Natural killer cell (primary cell): ENCODE data around the gene SCAMP4. TPM values are rescaled to one million over a fixed set of nuclear protein-coding genes. Genes with fewer than 3 reads are reported as not detected.
A peak's percentile ranks its signal among the peaks of the same experiment; 100 is the strongest.

ENCODE experiments used
- ATAC-seq, 3 donors: fragments of 150-1000 bp in 2 of 3; fragments of 200-7000 bp in 1 of 3; cut with Tn5 transposase; 1 replicate in 1 of 3; 2 replicates in 2 of 3; pipeline ENCODE4 v1.10.0; 2021; ENCODE audit warnings: mild to moderate bottlenecking in 2 of 3, moderate library complexity in 2 of 3
- DNase-seq, 2 donors: peaks; one replicate each; pipeline versions ENCODE4 v3.0.0 to v3.0.0-alpha.2; 2013 to 2021; ENCODE audit warnings: mixed read lengths in 1 of 2
- H3K27ac ChIP-seq: one replicate; pipeline ENCODE4 v1.5.1; 2013; ENCODE audit warnings: mild to moderate bottlenecking, low read length
- H3K27me3 ChIP-seq: one replicate; pipeline ENCODE4 v1.6.1; 2013; ENCODE audit warnings: low read length; ENCODE audit not compliant: control insufficient read depth, insufficient read depth
- H3K36me3 ChIP-seq: one replicate; pipeline ENCODE4 v1.6.1; 2013; ENCODE audit warnings: low read length; ENCODE audit not compliant: control insufficient read depth, insufficient read depth
- H3K4me1 ChIP-seq: one replicate; pipeline ENCODE4 v1.6.1; 2013; ENCODE audit warnings: low read length; ENCODE audit not compliant: control insufficient read depth, insufficient read depth
- H3K4me3 ChIP-seq: one replicate; pipeline ENCODE4 v1.5.1; 2013; ENCODE audit warnings: low read length
- H3K9me3 ChIP-seq: one replicate; pipeline ENCODE4 v1.6.1; 2013; ENCODE audit warnings: low read length; ENCODE audit not compliant: control insufficient read depth, insufficient read depth
- H3K27ac Mint-ChIP-seq, 2 donors: one replicate each; pipeline ENCODE4 v1.8.0; 2022; ENCODE audit warnings: mild to moderate bottlenecking in 2 of 2, mixed read lengths in 2 of 2, moderate library complexity in 1 of 2
- H3K27me3 Mint-ChIP-seq, 2 donors: one replicate each; pipeline ENCODE4 v1.8.0; 2022; ENCODE audit warnings: low read depth in 2 of 2, mixed read lengths in 2 of 2
- H3K36me3 Mint-ChIP-seq: one replicate; pipeline ENCODE4 v1.8.0; 2022; ENCODE audit warnings: mixed read lengths
- H3K4me1 Mint-ChIP-seq, 2 donors: one replicate each; pipeline ENCODE4 v1.8.0; 2022; ENCODE audit warnings: mixed read lengths in 2 of 2
- H3K4me3 Mint-ChIP-seq: one replicate; pipeline ENCODE4 v1.8.0; 2022; ENCODE audit warnings: mild to moderate bottlenecking, moderate library complexity, mixed read lengths
- H3K9me3 Mint-ChIP-seq, 2 donors: one replicate each; pipeline ENCODE4 v1.8.0; 2022; ENCODE audit warnings: mixed read lengths in 2 of 2
- WGBS: methylation state at CpG from one replicate; pipeline ENCODE4 v1.1.7; 2013; ENCODE audit warnings: missing lambda C conversion rate; ENCODE audit not compliant: insufficient coverage; 5-methylcytosine and 5-hydroxymethylcytosine counted together
- intact Hi-C: fragments of 100-400 bp; cut with micrococcal nuclease; formaldehyde crosslinking; loops from one replicate; pipeline ENCODE4 v1.14.2; 2022
- total RNA-seq, 4 donors: library from RNA; stranded (reverse); fragments of 120-200 nt in 1 of 4; gene quantifications; one replicate each; pipeline versions ENCODE4 v1.2.3 to v1.2.4, GENCODE V29; 2013 to 2022
- TF ChIP-seq, protein P1 (sequence below): fragments of 200-600 bp; IDR thresholded peaks from one replicate; pipeline ENCODE4 v1.8.0; 2022; ENCODE audit warnings: antibody characterized with exemption

Gene SCAMP4
- total RNA-seq, 3 donors from 2014 or later (not counting 1 experiment from before 2014, with no cell fraction given), result 43.1 to 53.7 (median 46.9) TPM

DNA sequence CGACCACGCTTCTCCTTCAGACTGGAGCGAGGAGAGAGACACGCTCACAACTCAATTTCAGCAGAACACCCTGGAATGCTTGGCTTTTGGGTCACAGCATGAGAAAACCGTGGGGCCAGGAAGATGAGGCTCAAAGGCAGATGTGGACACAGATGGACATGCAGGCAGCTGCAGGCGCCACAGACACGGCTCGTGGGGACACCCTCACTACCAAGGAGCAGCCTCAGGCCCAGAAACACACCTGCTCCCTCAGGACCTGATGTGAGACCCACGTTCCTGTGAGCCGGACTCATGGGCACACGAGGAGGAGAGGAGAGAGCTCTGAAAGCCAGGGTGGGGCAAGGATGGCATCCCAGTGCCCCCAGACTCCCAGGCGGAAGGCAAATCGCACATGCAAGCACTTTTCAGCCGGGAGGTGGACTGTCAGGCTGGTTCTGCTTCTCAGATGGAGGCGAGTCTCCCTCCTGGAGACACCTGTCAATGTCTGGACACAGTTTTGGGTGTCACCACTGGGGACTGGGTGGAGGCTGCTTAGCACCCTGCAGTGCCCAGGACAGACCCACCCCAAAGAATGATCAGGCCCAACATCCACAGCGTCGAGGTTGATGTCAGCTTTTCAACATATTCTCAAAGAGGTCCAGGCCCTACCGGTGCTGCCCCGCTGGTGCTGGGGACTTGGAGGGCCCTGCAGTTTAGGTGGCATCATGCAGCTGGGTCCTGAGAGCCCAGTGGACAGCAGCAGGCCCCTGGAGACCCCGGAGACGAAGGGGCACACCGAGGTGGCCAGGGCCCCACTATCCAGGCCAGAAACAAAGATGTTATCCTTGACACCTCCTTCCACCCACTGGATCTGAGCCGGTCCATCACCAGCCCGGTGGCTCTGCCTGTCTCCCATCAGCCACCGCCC, 22.2 kb upstream of the SCAMP4 start:
- H3K27me3 ChIP-seq, result no peaks in the 10 kb centered on the region
- H3K9me3 ChIP-seq, result no peaks in the 10 kb centered on the region
- Mint-ChIP-seq H3K4me1 (peaks cover 47 to 50% of the 10 kb centered on the region in 2 donors), H3K4me3 (peak overlapping the region; percentile 100), H3K36me3 (peaks cover 20% of the 10 kb centered on the region), H3K27me3 (no peaks in the 10 kb centered on the region), H3K27ac (peak overlapping the region; percentile 97 to 99), H3K9me3 (no peaks in the 10 kb centered on the region)
- peaks cover 20% of the 10 kb centered on the region for H3K36me3 ChIP-seq
- WGBS, result 46% methylated on average over 25 of the region's 25 CpGs
- DNase-seq (no peak), ATAC-seq (peak in 1 of 3 donors; percentile 7)
- H3K27ac ChIP-seq, result peak overlapping the region; percentile 99
- intact Hi-C loops, result loop anchor here (1.0 to 5.0 kb wide), 2 partner anchors 12 to 204 kb away; no protein-coding TSS in a partner anchor
- peaks cover 59% of the 10 kb centered on the region for H3K4me1 ChIP-seq
- TF ChIP-seq, protein P1, sequence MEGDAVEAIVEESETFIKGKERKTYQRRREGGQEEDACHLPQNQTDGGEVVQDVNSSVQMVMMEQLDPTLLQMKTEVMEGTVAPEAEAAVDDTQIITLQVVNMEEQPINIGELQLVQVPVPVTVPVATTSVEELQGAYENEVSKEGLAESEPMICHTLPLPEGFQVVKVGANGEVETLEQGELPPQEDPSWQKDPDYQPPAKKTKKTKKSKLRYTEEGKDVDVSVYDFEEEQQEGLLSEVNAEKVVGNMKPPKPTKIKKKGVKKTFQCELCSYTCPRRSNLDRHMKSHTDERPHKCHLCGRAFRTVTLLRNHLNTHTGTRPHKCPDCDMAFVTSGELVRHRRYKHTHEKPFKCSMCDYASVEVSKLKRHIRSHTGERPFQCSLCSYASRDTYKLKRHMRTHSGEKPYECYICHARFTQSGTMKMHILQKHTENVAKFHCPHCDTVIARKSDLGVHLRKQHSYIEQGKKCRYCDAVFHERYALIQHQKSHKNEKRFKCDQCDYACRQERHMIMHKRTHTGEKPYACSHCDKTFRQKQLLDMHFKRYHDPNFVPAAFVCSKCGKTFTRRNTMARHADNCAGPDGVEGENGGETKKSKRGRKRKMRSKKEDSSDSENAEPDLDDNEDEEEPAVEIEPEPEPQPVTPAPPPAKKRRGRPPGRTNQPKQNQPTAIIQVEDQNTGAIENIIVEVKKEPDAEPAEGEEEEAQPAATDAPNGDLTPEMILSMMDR, result no peak
- peak overlapping the region; percentile 99 for H3K4me3 ChIP-seq

GRCh38 chr19:1883784-1884183, 21.4 kb upstream of the SCAMP4 start:
- intact Hi-C loops, result loop anchor here (1.0 to 5.0 kb wide), 3 partner anchors 7 to 204 kb away; partner anchors contain the start of genes ADAT3 and SCAMP4

GRCh38 chr19:1884291-1884718, 20.9 kb upstream of the SCAMP4 start:
- no peaks in the 10 kb centered on the region for H3K27me3 ChIP-seq
- H3K4me1 ChIP-seq, result peaks cover 54% of the 10 kb centered on the region
- no peaks in the 10 kb centered on the region for H3K27me3 Mint-ChIP-seq
- peak overlapping the region; percentile 99 for H3K27ac ChIP-seq
- peak overlapping the region; percentile 100 for H3K4me3 Mint-ChIP-seq
- peak overlapping the region; percentile 99 for H3K4me3 ChIP-seq
- H3K36me3 Mint-ChIP-seq, result peaks cover 20% of the 10 kb centered on the region
- TF ChIP-seq, protein P1, result no peak
- 2% methylated on average over 11 of the region's 11 CpGs for WGBS
- peaks cover 41 to 43% of the 10 kb centered on the region in 2 donors for H3K4me1 Mint-ChIP-seq
- H3K36me3 ChIP-seq, result peaks cover 16% of the 10 kb centered on the region
- no peaks in the 10 kb centered on the region for H3K9me3 Mint-ChIP-seq
- peak overlapping the region; percentile 97 to 99 for H3K27ac Mint-ChIP-seq
- no peaks in the 10 kb centered on the region for H3K9me3 ChIP-seq
- ATAC-seq (peak; percentile 23 to 46 (median 27)), DNase-seq (peak; percentile 74 to 76)
- intact Hi-C loops, result loop anchor here (1.0 to 5.0 kb wide), 3 partner anchors 8 to 203 kb away; partner anchors contain the start of genes ADAT3 and SCAMP4

More at GRCh38 chr19:1883784-1884183, 21.4 kb upstream of the SCAMP4 start:
- no peaks in the 10 kb centered on the region for H3K9me3 ChIP-seq
- peak in 1 of 3 donors; percentile 2 for ATAC-seq
- H3K27ac ChIP-seq, result peak overlapping the region; percentile 99
- peaks cover 42 to 44% of the 10 kb centered on the region in 2 donors for H3K4me1 Mint-ChIP-seq
- H3K36me3 ChIP-seq, result peaks cover 16% of the 10 kb centered on the region
- H3K4me1 ChIP-seq, result peaks cover 54% of the 10 kb centered on the region
- peak overlapping the region; percentile 97 to 99 for H3K27ac Mint-ChIP-seq
- WGBS, result 23% methylated on average over 8 of the region's 8 CpGs
- TF ChIP-seq, protein P1, result no peak
- H3K4me3 Mint-ChIP-seq, result peak overlapping the region; percentile 100
- H3K27me3 Mint-ChIP-seq, result no peaks in the 10 kb centered on the region
- no peaks in the 10 kb centered on the region for H3K27me3 ChIP-seq
- DNase-seq, result peak in 1 of 2 donors; percentile 60
- peak overlapping the region; percentile 99 for H3K4me3 ChIP-seq
- no peaks in the 10 kb centered on the region for H3K9me3 Mint-ChIP-seq
- H3K36me3 Mint-ChIP-seq, result peaks cover 20% of the 10 kb centered on the region
